GM08714 (cell line): ENCODE data around the gene FTH1.

ENCODE experiments used
- H3K4me3 ChIP-seq: fragments of 200-500 bp; sonication (Bioruptor generic); 2 replicates; pipeline ENCODE4 v1.5.1; 2014; ENCODE audit warnings: mild to moderate bottlenecking, low read length, inconsistent platforms
- ZNF274 ChIP-seq: IDR thresholded peaks from 2 replicates; pipeline ENCODE4 v1.6.1; 2012; ENCODE audit warnings: mild to moderate bottlenecking, low read depth, low read length

FTH1 gene

DNA sequence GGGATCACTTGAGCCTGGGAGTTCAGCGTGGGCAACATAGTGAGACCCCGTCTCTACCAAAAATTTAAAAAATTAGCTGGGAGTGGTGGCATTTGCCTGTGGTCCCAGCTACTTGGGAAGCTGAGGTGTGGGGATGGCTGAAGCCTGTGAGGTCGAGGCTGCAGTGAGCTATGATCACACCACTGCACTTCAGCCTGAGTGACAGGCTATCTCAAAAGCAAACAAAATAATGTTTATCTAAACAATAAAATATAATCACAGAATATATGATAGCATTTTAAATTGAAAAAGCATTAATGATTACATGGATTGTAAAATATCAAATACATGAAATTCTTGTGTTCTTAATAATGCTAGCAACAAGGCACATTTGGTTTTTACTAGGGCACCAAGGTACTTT, 14.6 kb downstream of the FTH1 start:
- no peak for TF ChIP-seq ZNF274
- H3K4me3 ChIP-seq, result no peak overlapping the region

DNA sequence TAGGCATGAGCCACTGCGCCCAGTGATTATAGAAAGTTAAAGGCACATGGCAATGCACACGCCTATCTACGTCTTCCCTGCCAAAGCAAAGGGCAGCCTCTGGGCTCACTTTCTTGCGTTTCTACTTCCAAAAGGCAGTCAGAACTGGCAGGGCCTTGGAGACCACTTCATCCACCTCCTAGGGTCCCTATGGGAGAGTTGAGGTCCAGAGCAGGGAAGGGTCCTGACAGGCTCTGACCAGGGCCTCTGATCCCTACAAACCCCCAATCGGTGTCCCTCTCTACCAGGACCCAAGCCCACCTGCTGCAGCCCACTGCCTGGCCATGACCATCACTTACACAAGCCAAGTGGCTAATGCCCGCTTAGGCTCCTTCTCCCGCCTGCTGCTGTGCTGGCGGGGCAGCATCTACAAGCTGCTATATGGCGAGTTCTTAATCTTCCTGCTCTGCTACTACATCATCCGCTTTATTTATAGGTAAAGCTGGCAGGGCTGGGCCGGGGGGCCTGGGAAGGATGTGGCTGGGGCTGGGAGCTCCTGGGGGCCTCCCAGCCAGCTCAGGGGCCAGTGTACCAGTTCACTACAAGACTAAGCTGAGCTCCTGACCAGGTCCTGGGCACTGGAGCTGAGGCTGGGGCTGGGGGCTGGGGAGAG, 15.8 kb downstream of the FTH1 start:
- no peak overlapping the region for H3K4me3 ChIP-seq
- no peak for TF ChIP-seq ZNF274

DNA sequence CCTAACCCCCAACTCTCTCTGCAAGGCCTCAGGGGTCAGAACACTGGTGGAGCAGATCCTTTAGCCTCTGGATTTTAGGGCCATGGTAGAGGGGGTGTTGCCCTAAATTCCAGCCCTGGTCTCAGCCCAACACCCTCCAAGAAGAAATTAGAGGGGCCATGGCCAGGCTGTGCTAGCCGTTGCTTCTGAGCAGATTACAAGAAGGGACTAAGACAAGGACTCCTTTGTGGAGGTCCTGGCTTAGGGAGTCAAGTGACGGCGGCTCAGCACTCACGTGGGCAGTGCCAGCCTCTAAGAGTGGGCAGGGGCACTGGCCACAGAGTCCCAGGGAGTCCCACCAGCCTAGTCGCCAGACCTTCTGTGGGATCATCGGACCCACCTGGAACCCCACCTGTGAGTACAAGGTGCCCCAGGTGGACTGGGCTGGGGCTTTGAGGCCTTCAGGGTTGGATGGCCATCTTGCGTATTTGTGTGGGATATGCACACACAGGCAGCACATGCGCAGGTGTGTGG, 17.3 kb downstream of the FTH1 start, which contains the start of gene BEST1:
BEST1 (plus strand) TSS at position 317 of the 513 bp plus-strand sequence. CDS start 1,456 bp downstream, outside the sequence.
- no peak for TF ChIP-seq ZNF274
- no peak within 1 kb of the TSS for H3K4me3 ChIP-seq

DNA sequence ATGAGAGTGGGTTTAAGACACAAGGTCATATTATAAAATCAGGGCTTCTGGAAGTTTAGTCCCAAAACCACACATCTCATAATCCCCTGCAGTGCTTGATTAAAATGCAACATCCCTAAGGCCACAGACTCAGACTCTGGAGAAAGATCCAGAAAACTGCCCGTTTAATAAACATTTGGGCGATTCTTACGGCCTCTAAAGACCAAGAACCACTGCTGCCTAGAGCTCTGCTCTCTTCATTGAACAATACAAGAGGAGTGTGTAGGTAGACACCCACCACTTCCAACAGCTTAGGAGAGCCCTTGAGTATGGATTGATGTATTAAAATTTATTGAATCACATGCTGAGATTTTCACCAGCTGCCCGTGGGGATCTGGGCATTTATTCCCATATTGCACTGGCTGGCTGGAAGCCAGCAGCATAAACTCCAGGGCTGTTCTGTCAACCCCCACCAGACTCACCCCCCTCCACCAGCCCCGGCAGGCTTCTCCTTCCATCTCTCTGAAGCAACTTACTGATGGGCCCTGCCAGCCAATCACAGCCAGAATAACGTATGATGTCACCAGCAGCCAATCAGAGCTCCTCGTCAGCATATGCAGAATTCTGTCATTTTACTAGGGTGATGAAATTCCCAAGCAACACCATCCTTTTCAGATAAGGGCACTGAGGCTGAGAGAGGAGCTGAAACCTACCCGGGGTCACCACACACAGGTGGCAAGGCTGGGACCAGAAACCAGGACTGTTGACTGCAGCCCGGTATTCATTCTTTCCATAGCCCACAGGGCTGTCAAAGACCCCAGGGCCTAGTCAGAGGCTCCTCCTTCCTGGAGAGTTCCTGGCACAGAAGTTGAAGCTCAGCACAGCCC, 18.0 kb downstream of the FTH1 start:
- H3K4me3 ChIP-seq, result no peak overlapping the region
- TF ChIP-seq ZNF274, result no peak

DNA sequence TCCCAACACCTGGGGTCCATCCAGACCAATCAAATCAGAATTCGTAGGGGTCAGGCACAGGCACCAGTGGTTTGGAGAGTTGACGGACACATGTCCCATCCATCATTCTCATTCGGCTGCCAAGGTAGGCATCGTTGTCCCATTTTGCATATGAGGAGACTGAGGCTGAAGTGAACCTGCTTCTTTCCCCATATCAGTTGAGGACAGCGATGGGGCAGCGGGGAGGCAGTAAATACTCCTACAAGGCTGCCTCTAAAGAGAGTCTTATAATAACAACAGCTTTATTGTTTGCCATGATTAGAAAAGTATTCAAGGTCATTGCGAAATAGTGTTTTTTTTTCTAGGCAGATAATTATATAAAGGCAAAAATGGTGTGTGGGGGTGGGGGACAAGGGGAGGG, 18.9 kb downstream of the FTH1 start:
- TF ChIP-seq ZNF274, result no peak
- H3K4me3 ChIP-seq, result no peak overlapping the region

DNA sequence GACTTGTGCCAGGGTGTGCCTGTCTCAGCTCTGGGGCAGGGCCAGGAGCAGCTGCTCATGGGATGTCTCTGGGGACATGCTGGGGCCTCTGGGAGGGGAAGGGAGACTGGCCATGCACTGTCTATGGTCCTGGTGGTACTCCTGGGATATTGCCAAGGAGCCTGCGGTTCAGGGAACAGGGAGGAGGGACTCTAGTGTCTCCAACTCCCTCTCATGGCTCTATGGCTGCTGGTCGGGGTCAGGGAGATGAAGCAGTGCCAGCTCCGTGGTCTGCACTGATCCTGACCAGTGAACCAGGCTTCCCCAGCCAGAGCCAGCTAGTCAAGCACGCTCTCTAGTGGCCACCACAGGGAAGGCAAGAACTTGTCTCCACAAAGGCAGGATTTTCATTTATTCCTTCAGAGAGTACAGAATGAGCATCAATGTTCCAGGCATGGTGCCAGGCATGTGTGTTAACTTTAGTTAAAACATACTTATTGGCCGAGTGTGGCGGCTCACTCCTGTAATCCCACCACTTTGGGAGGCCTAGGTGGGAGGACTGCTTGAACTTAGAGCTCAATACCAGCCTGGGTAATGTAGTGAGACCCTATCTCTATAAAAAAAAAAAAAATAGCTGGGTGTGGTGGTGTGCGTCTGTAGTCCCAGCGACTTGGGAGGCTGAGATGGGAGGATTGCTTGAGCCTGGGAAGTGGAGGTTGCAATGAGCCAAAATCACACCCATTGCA, 19.8 kb downstream of the FTH1 start:
- TF ChIP-seq ZNF274, result no peak
- H3K4me3 ChIP-seq, result no peak overlapping the region

DNA sequence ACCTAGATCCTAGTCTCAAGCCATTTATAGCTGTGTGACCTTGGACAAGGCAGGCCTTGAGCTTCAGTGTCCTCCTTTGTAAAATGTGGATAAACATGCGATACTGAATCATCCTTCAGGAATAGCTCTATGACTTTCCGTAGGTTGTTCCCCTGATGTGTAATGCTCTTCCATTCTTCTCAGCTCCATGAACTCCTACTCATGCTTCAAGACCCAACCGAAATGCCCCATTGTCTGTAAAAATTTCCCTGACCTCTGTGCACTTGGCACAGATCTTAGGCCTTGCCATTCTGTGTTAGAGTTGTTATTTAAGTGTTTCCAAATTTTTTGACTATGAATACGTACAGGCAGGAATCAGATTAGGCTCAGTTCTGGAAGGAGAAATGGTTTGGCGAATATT, 20.5 kb downstream of the FTH1 start:
- no peak overlapping the region for H3K4me3 ChIP-seq
- no peak for TF ChIP-seq ZNF274

DNA sequence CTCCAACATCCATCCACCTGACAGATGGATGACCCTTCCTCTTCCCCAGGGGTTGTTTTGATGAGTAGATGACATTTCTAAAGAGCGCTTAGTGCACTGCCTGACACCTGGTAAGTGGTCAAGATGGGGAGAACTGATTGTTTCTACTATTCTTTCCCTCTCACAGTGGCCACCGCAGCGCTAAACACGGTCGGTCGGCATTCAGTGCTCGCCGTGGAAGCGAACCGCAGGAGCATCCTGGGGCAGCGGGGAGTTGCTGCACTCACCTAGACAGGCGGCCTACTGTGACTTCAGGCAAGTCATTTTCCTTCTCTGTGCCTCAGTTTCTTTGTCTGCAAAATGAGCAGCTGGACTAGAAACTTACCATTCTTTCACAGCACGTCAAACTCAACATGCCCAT, 22.2 kb downstream of the FTH1 start:
- no peak overlapping the region for H3K4me3 ChIP-seq

DNA sequence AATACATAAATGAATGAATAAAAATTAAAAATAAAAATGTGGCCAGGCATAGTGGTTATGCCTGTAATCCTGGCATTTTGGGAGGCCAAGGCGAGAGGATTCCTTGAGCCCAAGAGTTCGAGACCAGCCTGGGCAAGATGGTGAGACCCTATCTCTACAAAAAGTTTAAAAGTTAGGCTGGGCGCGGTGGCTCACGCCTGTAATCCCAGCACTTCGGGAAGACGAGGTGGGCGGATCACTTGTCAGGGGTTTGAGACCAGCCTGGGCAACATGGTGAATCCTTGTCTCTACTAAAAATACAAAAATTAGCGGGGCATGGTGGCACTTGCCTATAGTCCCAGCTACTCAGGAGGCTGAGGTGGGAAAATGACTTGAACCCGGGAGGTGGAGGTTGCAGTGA, 27.0 kb downstream of the FTH1 start:
- no peak overlapping the region for H3K4me3 ChIP-seq
- no peak for TF ChIP-seq ZNF274

More for the DNA sequence above, 22.2 kb downstream of the FTH1 start:
- no peak for TF ChIP-seq ZNF274

DNA sequence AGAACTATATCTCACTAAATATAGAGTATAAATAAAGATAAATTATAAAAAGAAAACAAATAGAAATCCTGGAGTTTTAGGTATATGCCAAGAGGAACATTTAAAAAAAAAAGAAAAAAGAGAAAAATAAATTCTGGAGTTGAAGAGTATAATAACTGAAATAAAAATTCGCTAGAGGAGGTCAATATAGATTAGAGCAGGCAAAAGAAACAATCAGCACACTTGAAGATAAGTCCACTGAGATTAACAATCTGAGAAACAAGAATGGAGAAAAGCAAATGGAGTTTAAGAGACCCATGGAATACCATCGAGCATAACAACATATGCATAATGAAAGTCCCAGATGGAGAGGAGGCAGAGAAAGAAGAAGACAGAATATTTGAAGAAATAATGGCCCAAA, 31.6 kb downstream of the FTH1 start:
- no peak for TF ChIP-seq ZNF274
- H3K4me3 ChIP-seq, result no peak overlapping the region

DNA sequence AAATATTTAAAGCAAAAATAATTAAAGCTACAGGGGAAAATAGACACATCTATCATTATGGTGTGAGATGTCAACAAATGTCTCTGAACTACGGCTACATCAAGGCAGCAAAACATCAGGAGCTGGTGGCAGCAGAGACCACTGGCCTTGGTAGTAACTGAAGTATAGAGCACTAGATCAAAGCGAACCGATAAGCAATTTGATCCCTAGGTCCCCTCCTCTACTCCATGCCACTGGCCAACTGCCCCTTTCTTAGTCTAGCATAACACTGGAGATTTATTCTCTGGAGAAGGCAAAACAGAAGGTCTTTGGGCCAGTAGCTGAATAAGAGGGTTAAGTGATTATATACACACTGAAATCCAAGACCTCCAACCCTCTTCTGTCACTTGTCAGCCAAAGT, 36.5 kb downstream of the FTH1 start:
- no peak for TF ChIP-seq ZNF274
- no peak overlapping the region for H3K4me3 ChIP-seq

DNA sequence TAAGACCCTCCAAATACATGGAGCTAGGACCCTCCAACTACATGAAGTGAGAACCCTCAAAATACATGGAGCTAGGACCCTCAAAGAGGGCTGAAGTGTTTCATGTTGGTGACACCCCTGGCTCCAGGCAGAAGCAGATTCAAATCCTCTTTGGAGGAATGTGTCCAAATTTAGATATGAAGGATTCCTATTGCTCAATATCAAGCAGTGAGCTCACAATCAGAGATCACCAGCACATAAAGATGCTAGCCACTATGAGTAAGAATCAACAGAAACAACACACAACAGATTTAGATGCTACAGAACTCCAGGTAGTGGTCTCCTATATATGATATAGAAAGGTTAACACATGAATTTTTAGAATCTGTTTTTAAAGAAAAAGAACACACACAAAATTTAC, 38.8 kb downstream of the FTH1 start:
- no peak overlapping the region for H3K4me3 ChIP-seq
- TF ChIP-seq ZNF274, result no peak

DNA sequence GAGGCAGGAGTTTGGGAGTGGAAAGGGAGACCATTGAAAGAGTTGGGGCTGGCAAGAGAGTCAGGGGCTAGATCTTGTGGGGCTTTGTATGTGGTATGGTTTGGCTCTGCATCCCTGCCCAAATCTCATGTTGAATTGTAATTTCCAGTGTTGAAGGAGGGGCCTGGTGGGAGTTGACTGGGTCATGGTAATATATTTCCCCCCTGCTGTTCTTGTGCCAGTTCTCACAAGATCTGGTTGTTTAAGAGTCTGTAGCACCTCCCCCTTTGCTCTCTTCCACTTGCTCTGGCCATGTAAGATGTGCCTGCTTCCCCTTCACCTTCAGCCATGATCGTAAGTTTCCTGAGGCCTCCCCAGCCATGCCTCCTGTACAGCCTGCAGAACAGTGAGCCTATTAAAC, 39.9 kb downstream of the FTH1 start:
- no peak overlapping the region for H3K4me3 ChIP-seq
- TF ChIP-seq ZNF274, result no peak

DNA sequence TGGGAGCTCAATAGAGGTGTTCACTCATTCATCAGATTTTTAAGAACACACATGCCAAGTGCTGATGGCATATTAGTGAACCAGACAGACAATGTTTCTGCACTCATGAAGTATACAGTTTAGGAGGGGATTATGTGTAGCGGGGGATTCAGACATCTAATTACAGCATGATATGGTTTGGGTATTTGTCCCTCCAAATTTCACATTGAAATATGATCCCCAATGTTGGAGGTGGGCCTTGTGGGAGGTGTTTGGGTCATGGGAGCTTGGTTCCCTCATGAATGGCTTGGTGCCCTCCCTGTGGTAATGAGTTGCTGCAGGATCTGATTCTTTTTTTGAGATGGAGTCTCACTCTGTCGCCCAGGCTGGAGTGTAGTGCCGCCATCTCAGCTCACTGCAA, 41.2 kb downstream of the FTH1 start:
- H3K4me3 ChIP-seq, result no peak overlapping the region
- TF ChIP-seq ZNF274, result no peak
